Neural cell (in vitro differentiated cells): ENCODE data around the gene CDKL4.
A peak's percentile ranks its signal among the peaks of the same experiment; 100 is the strongest.

Experiments
- EZH2 ChIP-seq: fragments of 200-600, 300-800 bp; shearing (Covaris generic), sonication (generic); IDR thresholded peaks from 2 replicates; pipeline ENCODE4 v1.6.1; 2014; ENCODE audit warnings: antibody characterized with exemption, low read length, borderline replicate concordance, mild to moderate bottlenecking; ENCODE audit not compliant: insufficient read depth, poor library complexity, severe bottlenecking
- SMC3 ChIP-seq: fragments of 450-650 bp; conservative IDR thresholded peaks from 2 replicates; pipeline ENCODE4 v1.6.1; 2014; ENCODE audit warnings: antibody characterized with exemption, mild to moderate bottlenecking, moderate library complexity; ENCODE audit not compliant: poor library complexity
- TF ChIP-seq, protein P1 (sequence below): fragments of 450-650 bp; IDR thresholded peaks from 2 replicates; pipeline ENCODE4 v1.5.1; 2014; ENCODE audit warnings: antibody characterized with exemption, mild to moderate bottlenecking, moderate library complexity; ENCODE audit not compliant: poor library complexity, severe bottlenecking

- peak; percentile 22 for TF ChIP-seq SMC3
- TF ChIP-seq, protein P1, sequence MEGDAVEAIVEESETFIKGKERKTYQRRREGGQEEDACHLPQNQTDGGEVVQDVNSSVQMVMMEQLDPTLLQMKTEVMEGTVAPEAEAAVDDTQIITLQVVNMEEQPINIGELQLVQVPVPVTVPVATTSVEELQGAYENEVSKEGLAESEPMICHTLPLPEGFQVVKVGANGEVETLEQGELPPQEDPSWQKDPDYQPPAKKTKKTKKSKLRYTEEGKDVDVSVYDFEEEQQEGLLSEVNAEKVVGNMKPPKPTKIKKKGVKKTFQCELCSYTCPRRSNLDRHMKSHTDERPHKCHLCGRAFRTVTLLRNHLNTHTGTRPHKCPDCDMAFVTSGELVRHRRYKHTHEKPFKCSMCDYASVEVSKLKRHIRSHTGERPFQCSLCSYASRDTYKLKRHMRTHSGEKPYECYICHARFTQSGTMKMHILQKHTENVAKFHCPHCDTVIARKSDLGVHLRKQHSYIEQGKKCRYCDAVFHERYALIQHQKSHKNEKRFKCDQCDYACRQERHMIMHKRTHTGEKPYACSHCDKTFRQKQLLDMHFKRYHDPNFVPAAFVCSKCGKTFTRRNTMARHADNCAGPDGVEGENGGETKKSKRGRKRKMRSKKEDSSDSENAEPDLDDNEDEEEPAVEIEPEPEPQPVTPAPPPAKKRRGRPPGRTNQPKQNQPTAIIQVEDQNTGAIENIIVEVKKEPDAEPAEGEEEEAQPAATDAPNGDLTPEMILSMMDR = peak; percentile 30
- TF ChIP-seq EZH2 = no peak
These were observed 15.2 kb downstream of the CDKL4 start for GRCh38 chr2:39228413-39229209.
